K562 (cell line): ENCODE results near the gene GNAI3.

Experiments used
- CBX8 ChIP-seq: fragments of 200-600 bp; sonication (generic); IDR thresholded peaks from 2 replicates; pipeline ENCODE4 v1.6.1; 2012; ENCODE audit warnings: borderline replicate concordance, mixed run types, low read depth, mild to moderate bottlenecking, moderate library complexity, mixed read lengths, low read length, control low read depth, inconsistent platforms; ENCODE audit not compliant: poor library complexity, severe bottlenecking; ENCODE audit errors: extremely low read depth
- CREB1 ChIP-seq, 2 experiments: sonication (generic) in 1 of 2; formaldehyde crosslinking in 1 of 2; IDR thresholded peaks; 2 replicates each; pipeline versions ENCODE4 v1.6.1 to v1.8.0; 2012 to 2022; ENCODE audit warnings: inconsistent platforms in 1 of 2, mild to moderate bottlenecking in 1 of 2, missing genetic modification reagents in 1 of 2, moderate library complexity in 1 of 2
- CTCF ChIP-seq, 3 experiments: IDR thresholded peaks in 2 of 3; conservative IDR thresholded peaks in 1 of 3; 2 replicates each; pipeline ENCODE4 v1.5.1; 2011 to 2012; ENCODE audit warnings: low read length in 3 of 3, mild to moderate bottlenecking in 3 of 3, control low read depth in 2 of 3, improper control_type of control experiment in 1 of 3, inconsistent platforms in 1 of 3, low read depth in 1 of 3, mixed read lengths in 1 of 3, moderate library complexity in 1 of 3; ENCODE audit not compliant: insufficient read depth in 2 of 3
- ELF4 ChIP-seq: fragments of 450-650 bp; formaldehyde crosslinking; IDR thresholded peaks from 2 replicates; pipeline ENCODE4 v1.4.0; 2022; ENCODE audit warnings: missing genetic modification characterization
- EZH2 ChIP-seq: IDR thresholded peaks from 2 replicates; pipeline ENCODE4 v1.6.1; 2012; ENCODE audit warnings: low read depth, mild to moderate bottlenecking, inconsistent platforms, low read length, borderline replicate concordance
- MAZ ChIP-seq, 2 experiments: fragments of 450-650 bp in 1 of 2; sonication (generic) in 1 of 2; formaldehyde crosslinking; IDR thresholded peaks in 1 of 2; conservative IDR thresholded peaks in 1 of 2; 2 replicates each; pipeline versions ENCODE4 v1.4.0 to v1.5.0; 2020; ENCODE audit warnings: mild to moderate bottlenecking in 1 of 2, missing genetic modification reagents in 1 of 2
- MYC ChIP-seq, 2 experiments: fragments of 250-450 bp in 1 of 2; sonication (Bioruptor Pico) in 1 of 2; IDR thresholded peaks; 2 replicates each; pipeline versions ENCODE4 v1.5.1 to v1.6.1; 2012 to 2021; ENCODE audit warnings: low read depth in 2 of 2, borderline replicate concordance in 1 of 2, improper control_type of control experiment in 1 of 2, low read length in 1 of 2, mild to moderate bottlenecking in 1 of 2, moderate library complexity in 1 of 2
- NFATC3 ChIP-seq: fragments of 450-650 bp; IDR thresholded peaks from 2 replicates; pipeline ENCODE4 v1.6.1; 2017; ENCODE audit warnings: mild to moderate bottlenecking
- PHF8 ChIP-seq: fragments of 200-600 bp; sonication (generic); IDR thresholded peaks from 2 replicates; pipeline ENCODE4 v1.6.1; 2012; ENCODE audit warnings: mixed run types, mild to moderate bottlenecking, inconsistent platforms, low read length, moderate library complexity, borderline replicate concordance
- TAF15 ChIP-seq: fragments of 200-400 bp; formaldehyde crosslinking; IDR thresholded peaks from 2 replicates; pipeline ENCODE4 v1.6.1; 2017; ENCODE audit warnings: mild to moderate bottlenecking, low read depth, low read length, moderate library complexity
- TFAM ChIP-seq: fragments of 250-450 bp; sonication (Bioruptor Pico); conservative IDR thresholded peaks from 2 replicates; pipeline ENCODE4 v1.5.0; 2021; ENCODE audit warnings: mild to moderate bottlenecking, moderate library complexity

- no peak for TF ChIP-seq NFATC3
- no peak for TF ChIP-seq TAF15
- TF ChIP-seq CTCF (IDR thresholded peaks at IDR 0.05 in 2 of 3, conservative IDR thresholded peaks at IDR 0.05 in 1 of 3; ENCODE audit: insufficient read depth in 2 of 3, low read depth in 1 of 3, low read length in 3 of 3): peak; percentile 96 to 97 (median 97)
- TF ChIP-seq CBX8: no peak
- TF ChIP-seq CREB1 (IDR thresholded peaks at IDR 0.05): no peak
- no peak for TF ChIP-seq CREB1 (CRISPR knock-in tag; IDR thresholded peaks at IDR 0.05)
- TF ChIP-seq MAZ (CRISPR knock-in tag; conservative IDR thresholded peaks at IDR 0.05 in 1 of 2, IDR thresholded peaks at IDR 0.05 in 1 of 2): peak; percentile 50 to 66; a peak in 2 of 4 replicates
- 0 out of 2 replicates have a peak, but pooled peaks have one; percentile 30 for TF ChIP-seq MYC (IDR thresholded peaks at IDR 0.05; ENCODE audit: low read depth, low read length)
- no peak for TF ChIP-seq MYC (CRISPR knock-in tag; IDR thresholded peaks at IDR 0.05; ENCODE audit: borderline replicate concordance, low read depth)
- no peak for TF ChIP-seq PHF8
- TF ChIP-seq EZH2: no peak
- TF ChIP-seq TFAM (CRISPR knock-in tag): no peak
- TF ChIP-seq ELF4: no peak
Measured at GRCh38 chr1:109643385-109644230, 95.2 kb downstream of the GNAI3 start.
